ENCODE results near the gene MUC13.

- TF ChIP-seq CTCF (IDR thresholded peaks at IDR 0.05) (no peak), POLR2A (IDR thresholded peaks at IDR 0.05) (no peak)
Observed at GRCh38 chr3:124919756-124920155, 14.8 kb downstream of the MUC13 start.

Data from body of pancreas (tissue), 4 donors.